ENCODE data around the gene PIK3C2G.

Gene PIK3C2G

DNA sequence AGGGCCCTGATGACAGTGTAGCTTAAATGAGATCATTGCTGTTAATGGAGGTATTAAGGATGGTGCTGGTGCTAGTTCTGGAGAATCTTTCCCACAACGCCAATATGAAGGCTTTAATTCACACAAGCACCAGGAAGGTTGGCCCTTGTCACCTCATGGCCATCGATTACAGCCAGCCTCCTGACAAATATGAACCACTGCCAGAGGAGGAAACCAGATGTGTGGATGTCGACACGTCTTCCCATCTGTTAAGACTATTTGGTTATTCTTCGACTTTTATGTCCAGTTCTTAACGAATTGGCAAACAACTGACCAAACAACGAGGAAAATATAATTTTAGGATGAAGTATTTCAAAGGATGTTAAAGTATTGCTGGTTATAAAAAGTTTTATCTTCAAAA lies 79.5 kb downstream of the PIK3C2G start:
- H3K4me3 ChIP-seq (ENCODE audit: low read length): no peak overlapping the region
- no peak for TF ChIP-seq ZNF274 (IDR thresholded peaks at IDR 0.05; ENCODE audit: low read depth, low read length)

DNA sequence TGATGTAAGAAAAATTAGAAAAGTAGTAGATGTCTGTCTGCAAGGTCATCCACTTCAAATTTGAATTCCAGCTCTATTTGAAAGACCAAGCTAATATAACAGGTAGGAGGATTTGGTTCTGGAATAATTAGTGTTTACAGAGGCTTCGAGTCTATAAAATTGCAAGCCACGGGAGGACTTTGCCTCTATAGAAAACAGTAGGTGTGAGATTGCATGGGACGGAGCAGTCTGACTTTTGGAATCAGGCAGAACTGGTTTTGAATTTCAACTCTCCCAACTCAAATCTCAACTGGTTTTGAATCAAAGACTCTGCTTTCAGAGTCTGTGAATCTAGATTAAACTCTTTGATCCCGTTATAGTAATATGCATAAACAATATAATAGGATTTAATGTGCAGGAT lies 82.4 kb downstream of the PIK3C2G start:
- TF ChIP-seq ZNF274 (IDR thresholded peaks at IDR 0.05; ENCODE audit: low read depth, low read length): no peak
- no peak overlapping the region for H3K4me3 ChIP-seq (ENCODE audit: low read length)

DNA sequence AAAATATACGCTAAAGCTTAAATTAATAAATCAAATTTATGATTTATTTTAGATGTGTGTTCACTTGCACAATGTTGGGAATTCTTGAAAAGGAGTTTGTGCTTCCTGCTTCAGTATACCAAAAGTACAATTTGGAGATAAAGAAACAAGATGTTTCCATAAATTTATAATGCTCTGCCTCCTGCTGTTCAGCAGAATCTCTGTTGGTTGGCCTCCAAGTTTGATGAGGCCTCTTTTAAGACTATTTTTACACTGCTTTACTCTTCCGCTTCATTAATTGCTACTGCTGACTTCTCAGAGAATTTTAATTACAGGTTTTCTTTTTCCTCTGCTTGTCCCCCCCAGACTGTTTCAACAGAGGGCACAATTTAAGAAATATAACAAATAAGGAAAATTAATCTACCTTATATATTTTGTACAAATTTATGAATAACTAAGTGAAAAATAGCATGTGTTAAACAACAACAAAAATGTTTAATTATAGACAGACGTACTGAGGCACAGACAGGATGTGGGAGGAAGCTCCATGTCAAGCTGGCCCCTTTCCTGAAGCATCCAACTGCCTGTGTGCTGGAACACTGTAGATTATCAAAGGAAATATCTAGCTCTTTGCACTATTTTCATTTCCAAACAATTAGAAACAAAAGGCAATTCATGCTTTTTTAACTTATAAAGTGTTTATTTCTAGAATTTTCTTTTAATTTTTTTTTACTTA lies 83.9 kb downstream of the PIK3C2G start:
- H3K4me3 ChIP-seq (ENCODE audit: low read length): no peak overlapping the region
- TF ChIP-seq ZNF274 (IDR thresholded peaks at IDR 0.05; ENCODE audit: low read depth, low read length): no peak

DNA sequence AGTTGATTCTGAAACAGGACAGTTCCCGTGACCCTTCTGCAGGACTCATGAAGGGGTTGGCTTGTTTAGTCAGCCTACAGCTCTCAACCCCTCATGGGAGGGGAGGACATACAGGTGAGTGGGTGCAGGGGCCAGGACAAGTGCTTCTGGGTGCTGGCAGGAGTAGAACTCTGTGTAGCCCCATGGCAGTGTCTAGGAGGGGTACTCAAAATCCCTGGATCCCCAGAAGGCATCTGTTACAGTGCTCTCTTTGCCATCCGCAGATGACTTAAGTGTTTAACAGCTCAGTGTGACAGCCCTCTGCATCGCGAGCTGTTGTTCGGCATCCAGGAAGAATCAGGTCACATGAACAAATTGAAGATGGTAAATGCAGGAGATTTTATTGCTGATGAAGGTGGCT lies 91.0 kb downstream of the PIK3C2G start:
- H3K4me3 ChIP-seq (ENCODE audit: low read length): no peak overlapping the region
- no peak for TF ChIP-seq ZNF274 (IDR thresholded peaks at IDR 0.05; ENCODE audit: low read depth, low read length)

DNA sequence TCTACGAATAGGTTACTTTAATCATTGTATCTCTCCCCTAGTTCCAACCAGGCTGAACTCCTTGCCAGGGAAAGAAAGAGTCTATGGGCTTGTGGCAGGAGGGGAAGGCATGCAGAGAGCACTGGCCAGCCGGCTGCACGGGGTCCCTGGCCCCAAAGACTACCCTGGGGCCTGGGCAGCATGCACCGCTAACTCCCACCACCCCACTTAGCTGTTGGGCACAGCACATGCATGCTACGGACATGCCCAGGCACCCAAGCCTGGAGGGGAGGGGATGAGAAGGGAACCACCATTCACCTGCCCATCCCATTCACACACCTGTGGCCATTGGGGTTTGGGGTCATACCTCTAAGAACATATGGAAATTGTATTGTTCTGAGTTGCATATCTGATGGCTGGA lies 94.1 kb downstream of the PIK3C2G start:
- TF ChIP-seq ZNF274 (IDR thresholded peaks at IDR 0.05; ENCODE audit: low read depth, low read length): no peak
- H3K4me3 ChIP-seq (ENCODE audit: low read length): no peak overlapping the region

DNA sequence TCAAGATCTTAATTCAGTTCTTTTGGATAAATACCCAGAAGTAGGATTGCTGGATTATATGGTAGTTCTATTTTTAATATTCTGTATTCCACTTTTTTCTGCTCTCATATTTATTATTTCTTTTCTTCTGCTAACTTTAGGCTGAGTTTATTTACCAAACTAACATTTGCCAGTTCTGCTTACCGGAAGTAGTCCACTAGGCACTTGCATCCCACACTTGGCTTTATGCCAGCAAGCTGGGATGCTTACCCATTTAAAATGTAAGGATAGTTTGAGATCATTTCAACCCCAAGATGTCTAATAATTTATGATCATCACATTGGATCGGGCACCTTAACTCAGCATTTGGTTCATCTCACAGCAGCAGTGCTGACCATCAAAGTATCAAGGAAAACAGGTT lies 96.8 kb downstream of the PIK3C2G start:
- TF ChIP-seq ZNF274 (IDR thresholded peaks at IDR 0.05; ENCODE audit: low read depth, low read length): no peak
- H3K4me3 ChIP-seq (ENCODE audit: low read length): no peak overlapping the region

DNA sequence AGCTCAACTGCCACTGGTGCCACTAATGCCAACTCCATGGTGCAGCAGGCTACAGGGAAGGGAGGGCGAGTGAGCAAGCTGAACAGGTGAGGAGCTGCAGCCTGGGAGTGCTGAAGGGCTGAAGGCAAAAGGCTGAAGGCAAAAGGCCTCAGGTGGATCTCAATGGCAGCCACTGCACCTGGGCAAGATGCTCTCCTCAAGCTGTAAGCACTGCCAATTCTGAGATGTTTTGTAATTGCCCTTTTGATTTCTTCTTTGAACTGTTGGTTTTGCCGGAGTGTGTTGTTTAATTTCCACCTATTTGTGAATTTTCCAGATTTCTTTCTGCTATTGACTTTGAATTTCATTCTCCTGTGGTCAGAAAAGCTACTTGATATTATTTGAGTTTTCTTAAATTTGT lies 97.6 kb downstream of the PIK3C2G start:
- no peak for TF ChIP-seq ZNF274 (IDR thresholded peaks at IDR 0.05; ENCODE audit: low read depth, low read length)
- H3K4me3 ChIP-seq (ENCODE audit: low read length): no peak overlapping the region

DNA sequence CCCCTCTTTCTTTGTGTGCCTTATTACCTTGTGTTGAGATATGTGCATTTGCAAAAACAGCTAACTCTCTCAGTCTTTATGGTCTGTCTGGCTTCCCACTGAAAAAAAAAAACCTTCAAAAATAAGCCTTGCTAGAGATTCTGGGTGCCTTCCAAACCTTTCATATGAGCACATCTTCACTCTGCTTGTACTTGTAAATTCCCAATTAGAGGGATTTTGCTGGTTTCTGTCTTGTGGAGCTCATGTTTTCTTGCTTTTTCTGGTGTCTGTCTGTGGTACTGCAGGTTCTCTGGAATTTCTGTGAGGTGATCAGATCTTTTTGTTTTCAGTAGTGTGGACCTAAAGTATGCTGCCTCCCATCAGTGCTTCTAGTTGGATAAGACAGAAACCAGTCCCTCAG lies 100.1 kb downstream of the PIK3C2G start:
- no peak overlapping the region for H3K4me3 ChIP-seq (ENCODE audit: low read length)
- no peak for TF ChIP-seq ZNF274 (IDR thresholded peaks at IDR 0.05; ENCODE audit: low read depth, low read length)

DNA sequence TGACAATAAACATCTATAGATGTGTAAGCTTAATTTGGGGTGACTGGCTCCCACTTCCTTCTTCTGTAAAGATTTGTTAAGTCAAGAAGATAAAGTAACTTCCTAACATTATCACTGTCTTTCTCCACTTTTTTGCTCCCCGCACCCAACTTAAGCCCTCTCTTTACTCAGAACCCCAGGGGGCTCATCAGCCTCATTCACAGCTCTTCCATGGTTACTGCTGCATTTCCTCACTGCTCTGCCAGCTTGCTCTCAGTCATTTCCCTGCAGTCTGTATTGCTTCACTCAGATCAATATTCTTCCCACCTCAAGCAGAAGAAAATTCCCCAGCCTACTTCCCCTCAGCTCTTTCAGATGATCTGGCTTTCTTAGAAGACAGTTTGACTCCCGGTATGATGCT lies 102.0 kb downstream of the PIK3C2G start:
- TF ChIP-seq ZNF274 (IDR thresholded peaks at IDR 0.05; ENCODE audit: low read depth, low read length): no peak
- no peak overlapping the region for H3K4me3 ChIP-seq (ENCODE audit: low read length)

DNA sequence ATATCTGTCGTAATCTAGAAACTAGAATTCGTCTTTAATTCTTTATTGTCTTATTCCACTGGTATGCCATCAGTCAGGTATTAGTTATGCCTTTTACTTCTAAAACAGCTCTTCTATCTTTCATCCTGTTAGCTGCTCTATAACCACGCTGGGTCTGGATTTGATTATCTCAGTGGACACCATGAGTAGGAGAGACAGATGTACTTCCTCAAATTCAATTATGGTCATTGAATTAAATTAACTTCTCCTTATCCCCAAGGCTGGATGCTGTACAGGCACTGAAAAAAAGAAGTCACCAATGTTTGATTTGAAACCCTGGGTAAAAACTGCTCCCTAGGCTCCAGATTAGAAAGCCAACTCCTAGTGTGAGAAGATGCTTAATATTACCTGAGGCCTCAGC lies 107.3 kb downstream of the PIK3C2G start:
- no peak for TF ChIP-seq ZNF274 (IDR thresholded peaks at IDR 0.05; ENCODE audit: low read depth, low read length)
- no peak overlapping the region for H3K4me3 ChIP-seq (ENCODE audit: low read length)

DNA sequence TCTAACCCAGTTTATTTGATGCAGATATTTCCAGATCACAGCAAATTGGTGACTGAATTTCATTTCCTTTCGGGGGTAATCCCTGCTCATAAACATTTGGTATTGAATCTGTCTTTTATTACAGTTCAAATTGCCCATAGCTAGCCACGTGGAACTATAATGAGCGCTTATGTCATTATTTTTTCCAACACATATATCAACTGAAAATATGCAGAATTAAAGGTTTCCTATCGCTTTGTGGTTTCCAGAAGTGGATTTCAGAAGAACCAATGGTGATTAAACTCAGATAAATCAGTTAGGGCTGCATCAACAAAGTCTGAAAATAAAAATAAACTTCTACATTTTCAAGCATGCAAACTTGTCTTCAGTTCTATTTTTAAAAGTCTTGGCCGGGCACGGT lies 111.9 kb downstream of the PIK3C2G start:
- no peak overlapping the region for H3K4me3 ChIP-seq (ENCODE audit: low read length)
- TF ChIP-seq ZNF274 (IDR thresholded peaks at IDR 0.05; ENCODE audit: low read depth, low read length): no peak

DNA sequence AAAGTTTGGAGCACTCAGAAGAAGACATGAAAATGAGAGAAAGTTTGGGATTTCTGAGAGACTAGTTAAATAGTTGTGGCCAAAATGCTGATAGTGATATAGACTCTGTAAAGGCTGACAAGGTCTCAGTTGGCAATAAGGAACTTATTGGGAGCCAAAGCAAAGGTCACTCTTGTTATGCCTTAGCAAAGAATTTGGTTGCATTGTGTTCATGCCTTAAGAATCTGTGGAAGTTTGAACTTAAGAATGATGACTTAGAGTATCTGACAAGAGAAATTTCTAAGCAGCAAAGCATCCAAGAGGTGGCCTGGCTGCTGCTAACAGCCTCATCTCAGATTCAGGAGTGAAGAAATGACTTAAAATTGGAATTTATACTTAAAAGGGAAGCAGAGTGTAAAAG lies 113.8 kb downstream of the PIK3C2G start:
- no peak for TF ChIP-seq ZNF274 (IDR thresholded peaks at IDR 0.05; ENCODE audit: low read depth, low read length)
- no peak overlapping the region for H3K4me3 ChIP-seq (ENCODE audit: low read length)

DNA sequence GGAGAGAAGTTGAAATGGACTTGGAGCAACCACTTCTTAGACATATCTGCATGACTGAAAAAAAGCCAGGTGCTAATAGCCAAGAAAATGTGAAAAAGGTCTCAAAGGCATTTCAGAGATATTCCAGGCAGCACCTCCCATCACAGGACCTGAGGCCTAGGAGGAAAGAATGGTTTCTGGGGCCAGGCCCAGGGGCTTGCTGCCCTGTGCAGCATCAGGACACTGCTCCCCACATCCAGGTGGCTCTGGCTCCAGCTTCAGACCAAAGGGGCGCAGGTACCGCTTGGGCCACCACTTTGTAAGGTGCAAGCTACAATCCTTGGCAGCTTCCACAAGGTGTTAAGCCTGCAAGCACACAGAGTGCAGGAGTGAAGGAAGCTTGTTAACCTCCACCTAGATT lies 114.3 kb downstream of the PIK3C2G start:
- TF ChIP-seq ZNF274 (IDR thresholded peaks at IDR 0.05; ENCODE audit: low read depth, low read length): no peak
- no peak overlapping the region for H3K4me3 ChIP-seq (ENCODE audit: low read length)

DNA sequence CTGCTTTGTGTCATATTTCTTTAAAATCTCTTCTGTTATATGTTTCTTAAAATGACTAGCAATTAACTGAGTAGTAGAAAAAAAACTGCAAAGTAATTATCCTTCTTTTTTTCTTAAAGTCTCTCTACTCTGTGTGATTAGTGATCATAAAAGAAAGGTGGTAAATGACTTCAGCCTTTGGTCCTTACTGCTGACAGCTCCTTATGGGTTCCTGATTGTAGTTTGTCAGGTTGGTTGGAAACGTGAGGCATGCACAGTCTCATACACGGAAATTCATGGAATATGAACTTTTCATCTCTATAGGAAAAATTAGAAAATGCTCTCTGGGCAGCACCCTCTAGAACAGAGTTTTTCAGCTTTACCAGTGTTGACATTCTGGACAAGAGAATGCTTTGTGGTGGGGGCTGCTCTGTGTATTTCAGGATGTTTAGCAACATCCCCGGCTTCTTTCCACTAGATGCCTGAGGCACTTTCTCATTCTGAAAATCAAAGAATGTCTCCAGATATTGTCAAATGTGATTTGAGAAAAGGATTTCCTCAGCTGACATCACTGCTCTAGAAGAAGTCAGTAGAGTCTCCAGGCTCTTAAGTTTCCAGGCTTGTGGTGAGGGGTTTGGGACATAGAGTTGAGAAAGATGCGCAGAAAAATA lies 121.0 kb downstream of the PIK3C2G start:
- H3K4me3 ChIP-seq (ENCODE audit: low read length): no peak overlapping the region
- no peak for TF ChIP-seq ZNF274 (IDR thresholded peaks at IDR 0.05; ENCODE audit: low read depth, low read length)

DNA sequence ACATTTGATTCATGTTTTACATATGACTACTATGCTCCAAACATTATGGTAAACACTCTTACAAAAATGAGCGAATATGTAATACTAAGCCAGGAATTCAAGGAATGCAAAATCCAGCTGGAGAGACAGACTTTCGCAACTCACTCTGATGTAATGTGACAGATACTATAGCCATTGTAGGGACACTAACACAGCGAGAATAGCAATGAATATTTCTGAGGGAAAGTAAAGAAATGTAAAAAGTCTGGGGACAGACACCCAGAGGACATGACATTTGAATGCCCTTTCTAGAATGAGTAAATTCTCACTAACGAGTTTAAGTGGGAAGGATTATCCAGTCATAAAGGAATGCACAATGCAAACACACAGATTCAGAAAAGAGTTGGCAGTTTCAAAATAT lies 121.9 kb downstream of the PIK3C2G start:
- no peak overlapping the region for H3K4me3 ChIP-seq (ENCODE audit: low read length)
- no peak for TF ChIP-seq ZNF274 (IDR thresholded peaks at IDR 0.05; ENCODE audit: low read depth, low read length)

DNA sequence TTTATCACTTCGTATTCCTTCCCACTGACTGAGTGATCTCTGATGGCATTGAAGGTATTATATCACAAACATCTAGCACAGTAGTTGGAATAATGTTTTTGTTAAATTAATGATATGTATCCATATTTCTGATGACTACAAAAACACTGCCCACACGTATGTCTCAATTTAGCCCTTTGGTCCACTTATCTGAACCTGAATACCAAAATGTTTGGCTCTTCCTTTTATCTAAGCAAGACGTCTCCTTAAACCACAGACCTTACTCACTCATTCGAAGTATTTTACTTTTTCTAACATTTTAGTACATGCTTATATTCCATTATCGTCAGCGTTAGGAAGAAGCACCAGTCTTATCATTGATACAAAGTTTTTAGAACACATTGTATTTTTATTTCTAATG lies 126.4 kb downstream of the PIK3C2G start:
- H3K4me3 ChIP-seq (ENCODE audit: low read length): no peak overlapping the region
- TF ChIP-seq ZNF274 (IDR thresholded peaks at IDR 0.05; ENCODE audit: low read depth, low read length): no peak
